PC-9 (cell line): ENCODE results near the gene KDM4C. TPM values are rescaled to one million over a fixed set of nuclear protein-coding genes. Genes with fewer than 3 reads are reported as not detected.

ENCODE experiments used
- BruUV-seq: library from RNA; stranded (reverse); fragments of 400-500 nt; replicated peaks from 2 replicates; lab custom pipeline; 2021; lab: Mats Ljungman, UMichigan
- CTCF ChIA-PET: fragments of 300-600 bp; sonication (Branson Sonifier 250); formaldehyde crosslinking; loops from one replicate; lab custom pipeline; 2022; ENCODE audit warnings: antibody characterized with exemption; lab: Charles Lee
- POLR2A ChIA-PET: fragments of 300-600 bp; sonication (Branson Sonifier 250); formaldehyde crosslinking; loops from one replicate; lab custom pipeline; 2022; ENCODE audit warnings: antibody characterized with exemption; ENCODE audit not compliant: unreplicated experiment; lab: Charles Lee
- DNase-seq, 2 experiments: peaks; one replicate each; pipeline versions ENCODE4 v3.0.0 to v3.0.0-alpha.2; 2015 to 2022; ENCODE audit warnings: mixed read lengths in 1 of 2
- H2AFZ ChIP-seq: fragments of 200-600 bp; sonication (generic); 2 replicates; pipeline ENCODE4 v1.8.1; 2017; ENCODE audit warnings: antibody characterized with exemption
- H3F3A ChIP-seq: fragments of 200-600 bp; sonication (generic); 2 replicates; pipeline ENCODE4 v1.8.1; 2017; ENCODE audit warnings: antibody characterized with exemption, mild to moderate bottlenecking, low read depth; ENCODE audit not compliant: insufficient read depth
- H3K27ac ChIP-seq: fragments of 200-600 bp; sonication (generic); 2 replicates; pipeline ENCODE4 v1.6.1; 2016; ENCODE audit warnings: mixed run types
- H3K27me3 ChIP-seq: fragments of 200-600 bp; sonication (generic); 2 replicates; pipeline ENCODE4 v1.6.1; 2016; ENCODE audit warnings: low read depth, mixed run types; ENCODE audit not compliant: insufficient read depth
- H3K36me3 ChIP-seq: fragments of 200-600 bp; sonication (generic); 2 replicates; pipeline ENCODE4 v1.6.1; 2016; ENCODE audit warnings: low read depth, mixed run types
- H3K4me1 ChIP-seq: fragments of 200-600 bp; sonication (generic); replicated peaks from 2 replicates; pipeline ENCODE4 v1.6.1; 2016; ENCODE audit warnings: mixed run types; ENCODE audit not compliant: insufficient read depth
- H3K4me2 ChIP-seq: fragments of 200-600 bp; sonication (generic); 2 replicates; pipeline ENCODE4 v1.6.1; 2017; ENCODE audit warnings: mixed run types
- H3K4me3 ChIP-seq: fragments of 200-600 bp; sonication (generic); 2 replicates; pipeline ENCODE4 v1.6.1; 2016; ENCODE audit warnings: mixed run types
- H3K79me2 ChIP-seq: fragments of 200-600 bp; sonication (generic); 2 replicates; pipeline ENCODE4 v1.6.1; 2017; ENCODE audit warnings: low read depth, mixed run types
- H3K9me2 ChIP-seq: fragments of 200-600 bp; sonication (generic); 2 replicates; pipeline ENCODE4 v1.8.1; 2017; ENCODE audit warnings: mild to moderate bottlenecking; ENCODE audit not compliant: insufficient read depth
- H3K9me3 ChIP-seq: fragments of 200-600 bp; sonication (generic); 2 replicates; pipeline ENCODE4 v1.8.1; 2016; ENCODE audit warnings: low read depth; ENCODE audit not compliant: insufficient read depth
- H4K20me1 ChIP-seq: fragments of 200-600 bp; sonication (generic); 2 replicates; pipeline ENCODE4 v1.8.1; 2017; ENCODE audit not compliant: insufficient read depth
- CTCF ChIP-seq: fragments of 200-600 bp; sonication (generic); conservative IDR thresholded peaks from 2 replicates; pipeline ENCODE4 v1.6.1; 2017; ENCODE audit warnings: mixed run types, antibody characterized with exemption, mild to moderate bottlenecking, moderate library complexity
- EZH2 ChIP-seq: fragments of 200-600 bp; sonication (generic); IDR thresholded peaks from 2 replicates; pipeline ENCODE4 v1.8.0; 2017; ENCODE audit warnings: antibody characterized with exemption, low read depth
- intact Hi-C: fragments of 100-400 bp; cut with micrococcal nuclease; formaldehyde crosslinking; loops from one replicate; pipeline ENCODE4 v1.10.0; 2022; ENCODE audit not compliant: unreplicated experiment
- total RNA-seq: library from RNA; stranded (reverse); gene quantifications from 2 replicates; pipeline ENCODE4 v1.2.3, GENCODE V29; 2021

KDM4C gene
- total RNA-seq, 1 experiment from 2014 or later: 12.9 TPM

GRCh38 chr9:7051711-7052110, 293.9 kb downstream of the KDM4C start:
- Histone ChIP-seq H3K79me2 (no peaks in the 10 kb centered on the region), H3K4me1 (no peaks in the 10 kb centered on the region), H3K36me3 (no peaks in the 10 kb centered on the region), H4K20me1 (no peaks in the 10 kb centered on the region), H3K9me3 (no peaks in the 10 kb centered on the region), H3F3A (no peaks in the 10 kb centered on the region), H3K4me2 (no peak overlapping the region), H2AFZ (no peak overlapping the region), H3K27me3 (no peaks in the 10 kb centered on the region), H3K27ac (no peak overlapping the region), H3K9me2 (no peaks in the 10 kb centered on the region), H3K4me3 (no peak overlapping the region)
- POLR2A ChIA-PET: no interaction called here
- intact Hi-C loops: loop anchor here (5.0 kb wide), 1 partner anchor 486 kb away; no protein-coding TSS in a partner anchor
- no peak for TF ChIP-seq CTCF
- TF ChIP-seq EZH2: no peak
- CTCF ChIA-PET: no interaction called here
- DNase-seq: no peak
- no TSS peak for BruUV-seq

GRCh38 chr9:7053903-7054302, 296.1 kb downstream of the KDM4C start:
- Histone ChIP-seq H3F3A (no peaks in the 10 kb centered on the region), H3K27ac (no peak overlapping the region), H3K4me3 (no peak overlapping the region), H3K79me2 (no peaks in the 10 kb centered on the region), H3K36me3 (no peaks in the 10 kb centered on the region), H4K20me1 (no peaks in the 10 kb centered on the region), H3K4me1 (no peaks in the 10 kb centered on the region), H3K9me3 (no peaks in the 10 kb centered on the region), H3K27me3 (no peaks in the 10 kb centered on the region), H3K9me2 (no peaks in the 10 kb centered on the region), H3K4me2 (no peak overlapping the region), H2AFZ (no peak overlapping the region)
- DNase-seq: no peak
- intact Hi-C loops: loop anchor here (5.0 kb wide), 1 partner anchor 483 kb away; no protein-coding TSS in a partner anchor
- TF ChIP-seq CTCF (no peak), EZH2 (no peak)
- no TSS peak for BruUV-seq
- POLR2A ChIA-PET: no interaction called here
- CTCF ChIA-PET: no interaction called here

GRCh38 chr9:7055171-7055903, 297.6 kb downstream of the KDM4C start:
- ChIA-PET POLR2A (no interaction called here), CTCF (no interaction called here)
- intact Hi-C loops: no loop called here
- Histone ChIP-seq H3K79me2 (no peaks in the 10 kb centered on the region), H3K27ac (no peak overlapping the region), H3K4me2 (no peak overlapping the region), H4K20me1 (no peaks in the 10 kb centered on the region), H3K36me3 (no peaks in the 10 kb centered on the region), H3K9me3 (no peaks in the 10 kb centered on the region), H3K9me2 (no peaks in the 10 kb centered on the region), H2AFZ (no peak overlapping the region), H3K27me3 (no peaks in the 10 kb centered on the region), H3K4me3 (no peak overlapping the region), H3K4me1 (no peaks in the 10 kb centered on the region), H3F3A (no peaks in the 10 kb centered on the region)
- TF ChIP-seq EZH2 (no peak), CTCF (no peak)
- BruUV-seq: no TSS peak
- no peak for DNase-seq
